Endothelial cell of umbilical vein (primary cell): Measurements from ENCODE around the gene PHEX. TPM values are rescaled to one million over a fixed set of nuclear protein-coding genes. Genes with fewer than 3 reads are reported as not detected.

ENCODE experiments used
- BruUV-seq: library from RNA; stranded (reverse); fragments of 400-500 nt; replicated peaks from 2 replicates; lab custom pipeline; 2021; lab: Mats Ljungman, UMichigan
- CTCF ChIA-PET: fragments of 300-600, 350-600 bp; sonication (Branson Sonifier 250); formaldehyde crosslinking; loops from one replicate; lab custom pipeline; 2021; ENCODE audit warnings: antibody characterized with exemption, inconsistent platforms; lab: Charles Lee
- POLR2A ChIA-PET: fragments of 300-600, 350-600 bp; sonication (Branson Sonifier 250); formaldehyde crosslinking; loops from one replicate; lab custom pipeline; 2021; ENCODE audit warnings: antibody characterized with exemption, inconsistent platforms; lab: Charles Lee
- DNase-seq: peaks from one replicate; pipeline ENCODE4 v3.0.0-alpha.2; 2011; ENCODE audit warnings: low read depth, low spot score
- FAIRE-seq: peaks from 2 replicates; lab custom pipeline; 2011; peaks lifted over from hg19 to GRCh38; lab: Jason Lieb, UNC
- H2AFZ ChIP-seq: 2 replicates; pipeline ENCODE4 v1.6.0; 2012; ENCODE audit warnings: low read depth, low read length, control low read depth, inconsistent platforms
- H3K27ac ChIP-seq: 2 replicates; pipeline ENCODE4 v1.5.1; 2011; ENCODE audit warnings: low read depth, mild to moderate bottlenecking, control low read depth, low read length, moderate library complexity; ENCODE audit not compliant: insufficient read depth
- H3K27me3 ChIP-seq, 2 experiments: 2 replicates each; pipeline versions ENCODE4 v1.6.0 to v1.6.1; 2011; ENCODE audit warnings: low read length in 2 of 2, mixed read lengths in 1 of 2; ENCODE audit not compliant: control insufficient read depth in 2 of 2, insufficient read depth in 2 of 2
- H3K36me3 ChIP-seq, 2 experiments: 2 replicates in 1 of 2; 3 replicates in 1 of 2; pipeline ENCODE4 v1.5.1; 2011; ENCODE audit warnings: low read length in 2 of 2, mild to moderate bottlenecking in 1 of 2, moderate library complexity in 1 of 2; ENCODE audit not compliant: control insufficient read depth in 2 of 2, insufficient read depth in 2 of 2; ENCODE audit errors: extremely low read depth in 1 of 2
- H3K4me1 ChIP-seq: 3 replicates; pipeline ENCODE4 v1.5.1; 2011; ENCODE audit warnings: mild to moderate bottlenecking, low read length; ENCODE audit not compliant: control insufficient read depth, insufficient read depth; ENCODE audit errors: extremely low read depth
- H3K4me2 ChIP-seq: 2 replicates; pipeline ENCODE4 v1.6.1; 2011; ENCODE audit warnings: low read length, control low read depth, mixed read lengths; ENCODE audit not compliant: insufficient read depth
- H3K4me3 ChIP-seq, 3 experiments: fragments of 200-600 bp in 1 of 3; sonication (generic), shearing (Covaris generic) in 1 of 3; replicated peaks in 1 of 3; 2 replicates each; pipeline ENCODE4 v1.5.1; 2011 to 2016; ENCODE audit warnings: control low read depth in 3 of 3, low read length in 3 of 3, mild to moderate bottlenecking in 2 of 3, inconsistent platforms in 1 of 3, low read depth in 1 of 3, moderate library complexity in 1 of 3; ENCODE audit not compliant: insufficient read depth in 1 of 3
- H3K79me2 ChIP-seq: 2 replicates; pipeline ENCODE4 v1.6.0; 2012; ENCODE audit warnings: low read length, inconsistent platforms; ENCODE audit not compliant: control insufficient read depth, insufficient read depth
- H3K9ac ChIP-seq: replicated peaks from 2 replicates; pipeline ENCODE3; 2011; ENCODE audit warnings: low read length, control low read depth; ENCODE audit not compliant: insufficient read depth; ENCODE audit errors: extremely low read depth
- H3K9me1 ChIP-seq: replicated peaks from 3 replicates; pipeline ENCODE4 v1.6.0; 2011; ENCODE audit warnings: mild to moderate bottlenecking, low read length; ENCODE audit not compliant: control insufficient read depth, insufficient read depth; ENCODE audit errors: extremely low read depth
- H3K9me3 ChIP-seq: replicated peaks from 2 replicates; pipeline ENCODE4 v1.5.1; 2012; ENCODE audit warnings: low read length, inconsistent platforms; ENCODE audit not compliant: control insufficient read depth, insufficient read depth
- H4K20me1 ChIP-seq: replicated peaks from 2 replicates; pipeline ENCODE3; 2011; ENCODE audit warnings: mild to moderate bottlenecking, low read length; ENCODE audit not compliant: control insufficient read depth, insufficient read depth; ENCODE audit errors: extremely low read depth
- EZH2 ChIP-seq: IDR thresholded peaks from 2 replicates; pipeline ENCODE4 v1.6.1; 2012; ENCODE audit warnings: borderline replicate concordance, low read depth, mild to moderate bottlenecking, moderate library complexity, low read length, inconsistent platforms; ENCODE audit not compliant: severe bottlenecking
- FOS ChIP-seq: IDR thresholded peaks from 2 replicates; pipeline ENCODE4 v1.6.1; 2011; ENCODE audit warnings: mild to moderate bottlenecking, low read length, moderate library complexity, borderline replicate concordance; ENCODE audit not compliant: insufficient read depth
- GATA2 ChIP-seq: IDR thresholded peaks from 2 replicates; pipeline ENCODE4 v1.7.0; 2011; ENCODE audit warnings: low read depth, mild to moderate bottlenecking, moderate library complexity, mixed read lengths, low read length; ENCODE audit not compliant: insufficient read length, insufficient read depth
- JUN ChIP-seq: IDR thresholded peaks from 2 replicates; pipeline ENCODE4 v1.6.1; 2011; ENCODE audit warnings: borderline replicate concordance, low read depth; ENCODE audit not compliant: insufficient read length, insufficient read depth
- MYC ChIP-seq: IDR thresholded peaks from one replicate; pipeline ENCODE4 v1.6.1; 2011; ENCODE audit warnings: mild to moderate bottlenecking, low read depth, low read length
- POLR2A ChIP-seq: IDR thresholded peaks from 2 replicates; pipeline ENCODE4 v1.6.1; 2012; ENCODE audit warnings: low read depth, mild to moderate bottlenecking, control low read depth, low read length
- POLR2AphosphoS5 ChIP-seq: IDR thresholded peaks from 2 replicates; pipeline ENCODE4 v1.6.1; 2012; ENCODE audit warnings: low read depth, mild to moderate bottlenecking, control low read depth, low read length, moderate library complexity; ENCODE audit not compliant: insufficient read depth
- dilution Hi-C: fragments of 300-500 bp; cut with MboI; formaldehyde crosslinking; loops from one replicate; pipeline ENCODE4 v1.15.0; 2019; ENCODE audit warnings: low sequenced_read_pairs; ENCODE audit not compliant: extremely low pct_ligation_motif_present
- intact Hi-C: fragments of 100-400 bp; cut with micrococcal nuclease; formaldehyde crosslinking; loops from one replicate; pipeline ENCODE4 v1.10.0; 2022
- polyA plus RNA-seq, 4 experiments: library from polyadenylated mRNA; depleted of rRNA in 3 of 4; stranded (reverse) in 3 of 4; unstranded in 1 of 4; fragments of >200 nt; gene quantifications; 2 replicates each; pipeline versions ENCODE4 v1.2.1 to v1.2.3, GENCODE V29; 2011 to 2012; ENCODE audit warnings: missing spikeins in 1 of 4
- total RNA-seq: library from RNA; stranded (reverse); gene quantifications from 2 replicates; pipeline ENCODE4 v1.2.3, GENCODE V29; 2021
- TF ChIP-seq, protein P1 (sequence below): IDR thresholded peaks from 2 replicates; pipeline ENCODE4 v1.6.1; 2011; ENCODE audit not compliant: insufficient read depth, insufficient read length
- TF ChIP-seq, protein P2 (sequence below), 2 donors: IDR thresholded peaks; 1 replicate in 1 of 2; 2 replicates in 1 of 2; pipeline ENCODE4 v1.5.1; 2011; ENCODE audit warnings: low read length in 2 of 2, mild to moderate bottlenecking in 2 of 2, moderate library complexity in 2 of 2, control low read depth in 1 of 2, inconsistent platforms in 1 of 2, low read depth in 1 of 2; ENCODE audit not compliant: insufficient read depth in 1 of 2; ENCODE audit errors: extremely low read depth in 1 of 2

Gene PHEX
- total and polyA plus RNA-seq, 2 donors (not counting 3 experiments of a cell fraction or from before 2014, with no cell fraction given), result 0.07 to 0.44 TPM

DNA sequence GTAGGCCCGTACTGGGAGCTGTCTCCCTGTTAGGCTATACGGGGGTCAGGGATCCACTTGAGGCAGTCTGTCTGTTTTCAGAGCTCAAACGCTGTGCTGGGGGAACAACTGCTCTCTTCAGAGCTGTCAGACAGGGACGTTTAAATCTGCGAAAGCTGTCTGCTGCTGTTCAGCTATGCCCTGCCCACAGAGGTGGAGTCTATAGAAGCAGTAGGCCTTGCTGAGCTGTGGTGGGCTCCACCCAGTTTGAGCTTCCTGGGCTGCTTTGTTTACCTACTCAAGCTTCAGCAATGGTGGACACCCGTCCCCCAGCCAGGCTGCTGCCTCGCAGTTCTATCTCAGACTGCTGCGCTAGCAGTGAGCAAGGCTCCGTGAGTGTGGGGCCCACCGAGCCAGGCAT is 27.3 kb upstream of the PHEX start:
- no TSS peak for BruUV-seq
- TF ChIP-seq JUN (no peak), FOS (no peak), POLR2AphosphoS5 (no peak), EZH2 (no peak), GATA2 (no peak), MYC (no peak), POLR2A (no peak)
- TF ChIP-seq, protein P1, sequence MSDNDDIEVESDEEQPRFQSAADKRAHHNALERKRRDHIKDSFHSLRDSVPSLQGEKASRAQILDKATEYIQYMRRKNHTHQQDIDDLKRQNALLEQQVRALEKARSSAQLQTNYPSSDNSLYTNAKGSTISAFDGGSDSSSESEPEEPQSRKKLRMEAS, result no peak
- TF ChIP-seq, protein P2, sequence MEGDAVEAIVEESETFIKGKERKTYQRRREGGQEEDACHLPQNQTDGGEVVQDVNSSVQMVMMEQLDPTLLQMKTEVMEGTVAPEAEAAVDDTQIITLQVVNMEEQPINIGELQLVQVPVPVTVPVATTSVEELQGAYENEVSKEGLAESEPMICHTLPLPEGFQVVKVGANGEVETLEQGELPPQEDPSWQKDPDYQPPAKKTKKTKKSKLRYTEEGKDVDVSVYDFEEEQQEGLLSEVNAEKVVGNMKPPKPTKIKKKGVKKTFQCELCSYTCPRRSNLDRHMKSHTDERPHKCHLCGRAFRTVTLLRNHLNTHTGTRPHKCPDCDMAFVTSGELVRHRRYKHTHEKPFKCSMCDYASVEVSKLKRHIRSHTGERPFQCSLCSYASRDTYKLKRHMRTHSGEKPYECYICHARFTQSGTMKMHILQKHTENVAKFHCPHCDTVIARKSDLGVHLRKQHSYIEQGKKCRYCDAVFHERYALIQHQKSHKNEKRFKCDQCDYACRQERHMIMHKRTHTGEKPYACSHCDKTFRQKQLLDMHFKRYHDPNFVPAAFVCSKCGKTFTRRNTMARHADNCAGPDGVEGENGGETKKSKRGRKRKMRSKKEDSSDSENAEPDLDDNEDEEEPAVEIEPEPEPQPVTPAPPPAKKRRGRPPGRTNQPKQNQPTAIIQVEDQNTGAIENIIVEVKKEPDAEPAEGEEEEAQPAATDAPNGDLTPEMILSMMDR (IDR thresholded peaks at IDR 0.05; ENCODE audit: extremely low read depth in 1 of 2, insufficient read depth in 1 of 2, low read depth in 1 of 2, low read length in 2 of 2), result no peak
- no peaks in the 10 kb centered on the region for H4K20me1 ChIP-seq
- no peak overlapping the region for H3K27ac ChIP-seq
- H3K27me3 ChIP-seq, result no peaks in the 10 kb centered on the region
- ChIA-PET CTCF (no interaction called here), POLR2A (no interaction called here)
- H3K36me3 ChIP-seq, result no peaks in the 10 kb centered on the region
- no peak overlapping the region for H2AFZ ChIP-seq
- intact Hi-C loops, result no loop called here
- DNase-seq, result no peak
- no peaks in the 10 kb centered on the region for H3K9me3 ChIP-seq
- dilution Hi-C loops, result no loop called here
- H3K79me2 ChIP-seq, result no peaks in the 10 kb centered on the region
- H3K4me3 ChIP-seq, result no peak overlapping the region
- H3K9ac ChIP-seq, result no peak overlapping the region
- FAIRE-seq, result no peak
- no peak overlapping the region for H3K4me2 ChIP-seq
- H3K4me1 ChIP-seq, result no peaks in the 10 kb centered on the region
- H3K9me1 ChIP-seq, result no peaks in the 10 kb centered on the region
